Measurements from ENCODE around the gene MTG2.

DNA sequence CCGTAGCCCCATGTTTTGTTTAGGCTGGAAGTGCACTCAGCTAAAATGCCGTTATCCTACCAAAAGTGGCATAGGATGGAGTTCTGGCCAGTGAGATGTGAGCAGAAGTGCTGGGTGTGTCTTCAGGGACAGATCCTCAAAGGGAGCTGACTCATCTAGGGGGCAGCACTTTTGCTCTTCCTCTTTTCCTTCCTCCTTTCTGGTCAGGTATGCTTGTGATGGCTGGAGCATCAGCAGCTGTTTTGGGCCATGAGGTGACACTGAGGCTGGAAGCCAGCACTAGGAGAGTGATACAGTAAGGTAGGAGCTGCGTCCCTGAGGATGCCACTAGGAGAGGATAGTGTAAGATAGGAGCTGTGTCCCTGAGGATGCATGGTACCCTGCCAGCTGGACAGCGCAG lies 50.9 kb downstream of the MTG2 start:
- TF ChIP-seq POLR2AphosphoS5 (IDR thresholded peaks at IDR 0.05; ENCODE audit: insufficient read depth in 1 of 2, low read depth in 1 of 2): no peak
- no peak for TF ChIP-seq POLR2A (IDR thresholded peaks at IDR 0.05)
